ENCODE measurements around the gene NUDT3.

NUDT3 gene

DNA sequence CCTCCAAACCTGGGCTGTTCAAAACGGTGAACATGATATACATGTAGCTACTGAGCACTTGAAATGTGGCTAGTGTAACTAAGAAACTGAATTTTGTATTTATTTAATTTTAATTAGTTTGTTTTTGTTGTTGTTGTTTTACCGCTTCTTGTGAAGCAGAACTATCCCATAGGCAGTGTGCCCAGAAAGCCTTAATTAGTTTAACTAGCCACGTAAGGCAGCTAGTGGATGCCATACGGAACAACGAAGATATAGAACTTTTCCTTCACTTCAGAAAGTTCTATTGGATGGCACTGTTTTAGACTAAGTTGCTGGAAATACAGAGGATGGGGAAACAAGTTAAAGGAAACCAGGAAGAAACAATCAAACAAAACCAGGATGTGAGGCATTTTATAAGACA, 70.6 kb downstream of the NUDT3 start:
- no peak for DNase-seq (ENCODE audit: low spot score)

DNA sequence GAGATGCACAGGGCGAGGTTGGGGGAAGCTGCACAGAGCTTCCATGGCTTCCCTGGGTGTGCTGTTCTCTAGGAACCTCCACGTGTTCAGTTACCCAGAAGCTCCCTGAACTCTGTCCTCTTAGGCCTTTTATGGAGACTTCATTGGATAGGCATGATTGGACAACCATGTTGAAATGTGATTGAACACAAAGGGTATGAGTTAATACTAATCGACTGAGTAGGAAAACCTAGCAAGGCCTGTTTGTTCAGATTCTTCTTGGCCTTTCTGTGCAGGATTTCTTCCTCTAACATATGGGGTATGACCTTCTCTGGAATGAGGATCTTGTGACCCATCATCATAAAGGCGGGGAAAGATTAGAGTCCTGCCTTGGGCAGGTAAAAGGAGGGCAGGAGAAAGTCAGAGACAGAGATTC, 73.0 kb downstream of the NUDT3 start:
- DNase-seq (ENCODE audit: low spot score) = no peak

DNA sequence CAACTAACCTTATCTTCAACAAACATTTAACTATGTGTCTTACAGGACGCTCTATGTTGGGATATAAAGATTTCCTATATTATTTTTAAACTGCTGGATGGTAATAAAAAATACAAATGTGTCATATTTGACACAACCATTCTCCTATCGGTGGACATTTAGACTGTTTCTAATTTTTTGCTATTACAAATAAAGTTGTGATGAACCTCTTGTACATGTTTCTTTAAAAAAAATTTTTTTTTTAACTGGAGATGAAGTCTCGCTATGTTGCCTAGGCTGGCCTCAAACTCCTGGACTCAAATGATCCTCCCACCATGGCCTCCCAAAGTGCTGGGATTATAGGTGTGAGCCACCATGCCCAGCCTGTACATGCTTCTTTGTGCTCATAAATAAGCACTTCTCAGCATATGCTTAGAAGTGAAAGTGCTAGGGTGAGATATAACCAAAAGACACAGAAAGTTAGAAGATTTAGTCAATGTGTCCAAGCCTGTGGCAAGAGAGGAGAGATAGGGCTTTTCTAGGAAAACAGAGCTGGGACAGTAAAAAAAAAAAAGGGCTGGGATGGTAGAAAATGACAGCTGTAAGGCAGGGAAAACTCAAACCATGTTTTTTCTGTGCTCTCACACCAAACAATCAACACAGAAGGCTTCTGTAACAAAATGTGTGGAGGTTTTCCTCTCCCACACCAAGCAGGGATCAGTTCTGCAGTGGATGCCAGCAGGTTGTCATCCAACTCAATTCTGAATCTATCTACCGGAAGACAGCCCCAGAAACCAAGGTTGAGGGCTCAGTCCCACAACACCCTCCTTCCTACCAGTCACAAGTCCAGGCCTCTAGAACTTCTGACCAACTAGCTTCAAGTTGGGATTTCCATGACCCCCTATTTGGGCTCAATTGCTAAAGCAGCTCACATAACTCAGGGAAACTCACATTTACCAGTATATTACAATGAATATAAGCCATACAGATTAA, 73.7 kb downstream of the NUDT3 start:
- no peak for DNase-seq (ENCODE audit: low spot score)

DNA sequence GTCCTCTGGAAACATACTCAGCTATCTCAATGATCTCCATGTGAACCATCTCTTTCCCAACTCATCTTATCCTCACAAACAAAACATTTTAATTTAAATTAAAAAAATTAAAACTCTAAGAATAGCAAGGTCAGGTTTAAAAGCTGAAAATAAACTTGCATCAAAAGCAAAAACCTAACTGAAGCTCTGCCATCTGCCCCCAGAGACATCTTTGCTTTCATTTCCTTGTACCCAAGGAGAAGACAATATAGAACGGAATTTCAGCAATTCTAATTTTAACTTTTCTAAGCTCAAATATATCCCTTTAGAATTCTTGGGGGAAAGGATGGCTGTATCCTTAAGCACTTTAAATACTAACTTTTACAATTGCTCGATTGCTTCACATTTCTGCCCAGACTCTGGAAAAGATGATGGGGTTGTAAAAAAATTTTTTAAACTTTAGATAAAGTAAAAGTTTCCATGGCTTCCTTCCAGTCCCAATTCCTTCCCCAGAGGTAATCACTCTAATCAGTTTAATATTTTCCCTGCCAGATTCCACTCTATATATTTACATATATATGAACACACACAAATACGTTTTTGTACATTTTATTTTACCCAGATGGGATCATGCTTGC, 74.5 kb downstream of the NUDT3 start:
- no peak for DNase-seq (ENCODE audit: low spot score)

DNA sequence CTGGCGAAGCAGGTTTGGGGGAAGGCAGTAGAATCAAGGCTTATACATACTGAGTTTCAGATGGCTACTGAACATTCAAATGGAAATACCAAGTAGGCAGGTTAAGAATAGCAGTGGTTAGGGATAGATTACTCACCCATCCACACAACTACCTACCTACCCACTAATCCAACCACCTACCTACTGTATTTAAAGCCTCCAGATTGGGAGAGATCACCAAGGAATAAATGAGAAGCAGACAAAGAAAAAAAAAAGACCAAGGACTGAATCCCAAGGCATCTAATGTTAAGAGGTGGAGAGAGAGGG, 75.3 kb downstream of the NUDT3 start:
- no peak for DNase-seq (ENCODE audit: low spot score)

DNA sequence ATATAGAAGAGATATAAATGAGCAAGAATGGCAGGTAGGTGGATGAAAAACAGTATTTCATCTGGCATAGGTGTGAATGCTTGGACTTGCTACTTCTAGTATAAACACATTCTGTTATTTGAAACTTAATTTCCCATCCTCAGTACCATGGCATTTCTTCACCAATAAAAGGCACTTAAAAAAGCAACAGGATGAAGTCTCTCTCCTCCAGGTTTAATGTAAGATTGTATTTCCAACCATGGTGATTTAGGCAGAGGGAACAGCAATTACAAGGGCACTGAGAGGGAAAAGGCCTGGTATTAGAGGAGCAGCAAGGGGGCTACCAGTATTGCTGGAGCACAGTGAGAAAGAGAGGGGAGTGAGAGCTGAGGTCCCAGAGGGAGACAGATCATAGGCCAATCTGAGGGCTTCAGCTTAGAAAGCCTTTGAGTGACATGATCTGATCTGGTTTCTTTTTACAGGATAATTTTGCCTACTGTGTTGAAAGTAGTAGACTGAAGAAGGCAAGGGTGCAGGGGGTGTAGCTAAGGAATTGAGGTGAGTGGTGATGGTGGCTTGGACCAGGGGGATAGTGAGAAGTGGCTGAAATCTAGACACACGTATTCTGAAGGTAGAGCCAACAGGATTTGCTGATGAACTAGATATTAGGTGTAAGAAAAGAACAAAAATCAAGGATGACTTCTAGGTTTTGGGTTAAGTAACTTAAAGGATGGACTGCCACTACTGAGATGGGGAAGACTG, 75.9 kb downstream of the NUDT3 start:
- DNase-seq (ENCODE audit: low spot score) = no peak

DNA sequence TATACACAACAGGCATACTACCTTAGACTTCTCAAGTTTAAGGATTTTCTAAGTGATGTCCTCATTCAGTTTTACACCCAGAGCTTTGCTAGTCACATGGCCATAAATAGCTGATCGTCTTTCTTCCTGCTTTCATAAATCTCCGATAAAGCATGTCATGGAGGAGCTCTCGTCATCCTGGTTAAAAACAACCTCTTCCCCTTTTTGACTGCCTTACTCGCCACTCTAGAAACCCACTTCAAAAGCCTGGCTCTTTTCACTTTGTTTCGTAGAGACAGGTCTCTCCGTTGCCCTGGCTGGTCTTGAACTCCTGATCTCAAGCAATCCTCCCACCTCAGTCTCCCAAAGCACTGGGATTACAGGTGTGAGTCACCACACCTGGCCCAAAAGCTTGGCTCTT, 76.7 kb downstream of the NUDT3 start:
- peak; percentile 65 for DNase-seq (ENCODE audit: low spot score)

DNA sequence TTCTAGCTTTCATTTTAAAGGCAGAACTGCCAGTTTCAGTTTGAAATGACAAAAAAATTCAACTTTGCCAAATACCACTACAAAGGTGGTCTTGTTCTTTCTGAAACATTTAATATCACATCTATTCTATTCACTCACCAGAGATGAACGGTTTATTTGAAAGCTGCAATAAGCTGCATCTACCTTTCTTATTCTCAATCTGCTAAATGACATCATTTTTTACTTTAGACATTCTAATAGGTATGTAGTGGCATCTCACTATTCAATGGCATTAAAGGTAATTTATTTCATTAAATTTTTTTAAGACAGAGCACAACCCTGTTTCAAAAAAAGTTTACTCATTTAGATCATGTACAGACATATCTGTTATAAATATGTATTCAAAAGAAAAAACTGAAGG, 77.2 kb downstream of the NUDT3 start:
- no peak for DNase-seq (ENCODE audit: low spot score)

DNA sequence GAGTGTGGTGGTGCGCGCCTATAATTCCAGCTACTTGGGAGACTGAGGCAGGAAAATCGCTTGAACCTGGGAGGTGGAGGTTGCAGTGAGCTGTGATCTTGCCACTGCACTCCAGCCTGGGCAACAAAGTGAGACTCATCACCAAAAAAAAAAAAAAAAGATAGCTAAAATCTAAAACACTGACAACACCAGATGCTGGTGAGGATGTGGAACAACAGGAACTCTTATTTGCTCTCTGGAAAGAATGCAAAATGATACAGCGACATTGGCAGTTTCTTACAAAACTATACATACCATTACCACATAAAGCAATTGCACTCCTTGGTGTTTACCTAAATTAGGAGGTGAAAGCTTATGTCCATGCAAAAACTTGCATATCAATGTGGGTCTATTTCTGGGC, 80.2 kb downstream of the NUDT3 start:
- DNase-seq (ENCODE audit: low spot score) = no peak

DNA sequence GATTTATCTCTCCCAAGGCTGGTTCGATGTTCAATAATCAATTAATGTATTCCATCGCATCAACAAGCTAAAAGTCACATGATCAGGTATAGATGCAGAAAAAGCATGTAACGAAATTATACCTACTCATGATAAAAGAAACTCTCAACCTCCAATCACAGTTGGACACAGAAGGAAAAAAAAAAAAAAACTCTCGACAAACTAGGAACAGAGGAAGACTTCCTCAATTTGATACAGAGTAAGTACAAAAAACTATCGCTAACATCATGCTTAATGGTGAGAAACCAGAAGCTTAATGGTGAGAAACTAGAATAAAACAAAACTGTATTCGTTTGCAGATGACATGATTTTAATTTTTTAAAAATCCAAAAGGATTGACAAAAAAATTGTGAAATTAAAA, 81.7 kb downstream of the NUDT3 start:
- DNase-seq (ENCODE audit: low spot score) = no peak

DNA sequence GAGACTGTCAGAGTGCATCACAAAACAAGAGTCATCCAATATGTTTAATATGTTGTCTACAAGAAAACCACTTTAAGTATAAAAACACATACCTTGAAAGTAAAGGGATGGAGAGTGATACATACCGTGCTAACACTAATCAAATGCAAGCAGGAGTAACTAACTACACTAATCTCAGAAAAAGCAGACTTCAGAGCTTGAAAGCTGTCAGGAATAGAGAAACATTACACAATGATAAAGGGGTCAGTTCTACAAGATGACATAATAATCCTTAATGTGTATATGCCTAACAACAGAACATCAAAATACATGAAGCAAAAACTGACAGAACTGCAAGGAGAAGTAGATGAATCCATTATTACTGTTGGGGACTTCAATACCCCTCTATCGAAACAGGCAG, 84.0 kb downstream of the NUDT3 start:
- DNase-seq (ENCODE audit: low spot score) = no peak

DNA sequence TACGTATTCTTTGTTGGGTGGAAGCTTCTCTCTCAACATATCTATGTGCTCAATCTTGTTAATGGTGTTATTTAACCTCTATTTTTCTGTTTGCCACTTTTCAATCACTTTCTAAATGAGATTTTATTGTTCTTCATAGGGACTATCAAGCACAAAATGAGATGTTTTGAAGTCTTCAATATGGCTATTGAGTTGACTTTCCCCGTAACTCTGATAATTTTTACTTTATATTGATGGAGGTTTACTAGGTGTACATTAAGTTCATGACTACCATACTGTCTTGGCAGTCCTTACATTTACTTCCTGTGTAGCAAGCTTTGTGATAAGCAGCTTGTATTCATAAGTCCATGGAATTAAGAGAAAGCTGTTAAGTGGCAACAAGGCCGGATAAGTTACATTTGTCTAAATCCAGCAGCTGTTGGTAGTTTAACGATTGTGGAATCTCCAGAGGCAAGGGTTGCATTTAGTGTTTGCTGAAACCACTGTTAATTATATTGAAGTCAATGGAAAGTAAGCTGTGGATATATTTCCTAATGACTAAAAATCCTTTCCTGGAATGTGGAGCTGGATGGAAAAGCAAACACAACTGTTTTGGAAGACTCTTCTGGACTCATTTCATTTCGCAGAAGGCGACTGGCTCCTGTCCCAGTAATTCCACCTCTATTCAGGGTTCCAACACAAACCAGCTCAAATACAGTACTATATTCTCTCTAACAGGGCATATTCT, 86.3 kb downstream of the NUDT3 start:
- no peak for DNase-seq (ENCODE audit: low spot score)

DNA sequence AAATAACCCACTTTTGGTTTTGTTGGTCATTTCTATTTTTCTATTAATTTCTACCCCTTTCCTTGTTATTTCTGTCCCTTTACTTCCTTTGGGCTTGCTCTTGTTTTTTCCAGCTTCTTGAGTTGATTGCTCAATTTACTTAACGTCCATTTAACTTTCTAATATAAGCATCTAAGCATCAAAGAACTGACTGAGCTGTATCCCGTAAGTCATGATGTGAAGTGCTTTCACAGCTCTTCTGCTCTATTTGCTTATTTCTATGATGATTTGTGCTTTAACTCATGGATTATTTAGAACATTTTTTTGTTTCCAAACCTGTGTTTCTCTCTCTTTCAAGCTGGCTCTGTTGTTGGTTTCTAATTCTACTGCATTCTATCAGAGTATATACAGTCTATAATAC, 87.0 kb downstream of the NUDT3 start:
- no peak for DNase-seq (ENCODE audit: low spot score)

DNA sequence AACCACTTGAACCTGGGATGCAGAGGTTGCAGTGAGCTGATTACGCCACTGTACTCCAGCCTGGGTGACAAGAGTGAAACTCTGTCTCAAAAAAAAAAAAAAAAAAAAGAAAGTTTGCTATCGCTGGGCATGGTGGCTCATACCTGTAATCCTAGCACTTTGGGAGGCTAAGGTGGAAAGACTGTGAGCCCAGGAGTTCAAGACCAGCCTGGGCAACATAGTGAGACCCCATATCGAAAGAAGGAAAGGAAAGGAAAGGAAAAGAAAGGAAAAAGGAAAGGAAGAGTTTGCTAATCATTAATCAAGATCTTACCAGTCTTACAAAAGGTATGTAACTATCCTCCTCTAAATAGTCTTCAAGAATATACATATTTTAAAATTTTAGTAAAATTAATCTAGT, 88.3 kb downstream of the NUDT3 start:
- no peak for DNase-seq (ENCODE audit: low spot score)

DNA sequence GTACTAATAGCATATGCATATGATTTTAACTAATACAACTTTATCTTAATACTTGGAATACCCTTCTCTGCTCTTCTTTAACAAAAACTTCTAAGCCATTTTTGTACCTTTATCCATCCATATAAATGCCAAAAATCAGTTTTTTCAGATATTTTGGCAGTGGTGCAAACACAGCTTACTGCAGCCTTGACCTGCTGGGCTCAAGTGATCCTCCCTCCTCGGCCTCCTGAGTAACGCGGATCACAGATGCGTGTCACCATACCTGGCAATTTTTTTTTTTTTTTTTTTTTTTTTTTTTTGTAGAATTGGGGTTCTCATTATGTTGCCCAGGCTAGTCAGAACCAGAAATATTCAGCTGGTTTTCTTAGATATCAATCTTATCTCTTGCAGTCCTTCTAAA, 89.5 kb downstream of the NUDT3 start:
- DNase-seq (ENCODE audit: low spot score) = no peak

DNA sequence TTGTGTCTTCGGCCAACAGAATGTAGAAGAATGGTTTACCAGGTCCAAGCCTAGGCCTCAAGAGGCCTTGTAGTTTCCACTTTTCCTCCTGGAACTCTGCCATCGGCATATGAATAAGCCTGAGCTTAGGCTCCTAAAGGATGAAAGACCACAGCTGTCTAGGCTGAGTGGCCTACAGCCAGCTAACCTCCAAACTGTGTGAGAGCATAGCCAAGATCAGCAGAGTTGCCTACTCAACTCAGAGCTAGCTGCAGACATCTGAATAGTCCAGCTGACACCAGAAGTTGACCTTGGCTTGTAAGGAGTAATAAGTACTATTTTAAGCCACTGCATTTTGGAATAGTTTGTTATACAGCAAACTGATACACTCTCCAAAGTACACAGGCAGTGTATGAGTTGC, 91.1 kb downstream of the NUDT3 start:
- no peak for DNase-seq (ENCODE audit: low spot score)

DNA sequence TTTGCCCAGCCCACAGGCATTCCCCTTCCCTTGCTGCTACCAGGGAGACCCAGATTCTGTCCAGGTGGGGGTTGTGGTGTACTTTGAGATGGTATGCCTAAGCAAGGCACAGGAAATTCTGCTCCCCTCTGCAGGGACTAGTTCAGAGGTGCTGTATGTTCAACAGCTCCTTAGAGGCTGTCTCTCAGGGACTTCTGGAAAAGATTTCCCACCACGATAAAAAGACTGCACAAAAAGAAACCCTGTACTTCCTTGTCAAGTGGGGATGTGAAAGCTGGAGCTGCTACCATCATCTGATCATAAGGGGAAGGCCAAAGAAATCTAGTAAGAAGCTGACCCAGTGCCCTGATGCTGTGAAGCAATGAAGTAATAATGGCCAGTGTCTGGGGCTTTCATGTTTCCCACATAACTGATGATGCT, 92.1 kb downstream of the NUDT3 start:
- DNase-seq (ENCODE audit: low spot score) = peak; percentile 80

DNA sequence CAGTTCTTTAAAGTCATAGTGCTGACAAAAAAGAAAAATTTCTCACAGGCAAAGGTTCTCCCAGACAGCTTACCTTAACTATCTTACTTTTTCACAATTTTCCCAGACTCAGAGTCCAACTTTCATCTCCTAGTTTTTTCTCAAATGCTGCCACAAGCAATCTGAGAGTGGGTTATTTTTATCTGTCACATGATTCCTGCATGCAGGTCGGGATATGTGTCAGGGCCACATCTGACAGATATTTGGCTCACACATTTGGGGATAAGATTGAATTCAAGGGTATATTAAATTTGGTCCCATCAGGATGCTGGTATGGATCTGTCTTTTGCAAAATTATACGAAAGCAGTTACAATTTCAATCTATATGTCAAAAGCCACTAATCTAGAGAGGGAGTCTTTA, 93.5 kb downstream of the NUDT3 start:
- DNase-seq (ENCODE audit: low spot score) = no peak

DNA sequence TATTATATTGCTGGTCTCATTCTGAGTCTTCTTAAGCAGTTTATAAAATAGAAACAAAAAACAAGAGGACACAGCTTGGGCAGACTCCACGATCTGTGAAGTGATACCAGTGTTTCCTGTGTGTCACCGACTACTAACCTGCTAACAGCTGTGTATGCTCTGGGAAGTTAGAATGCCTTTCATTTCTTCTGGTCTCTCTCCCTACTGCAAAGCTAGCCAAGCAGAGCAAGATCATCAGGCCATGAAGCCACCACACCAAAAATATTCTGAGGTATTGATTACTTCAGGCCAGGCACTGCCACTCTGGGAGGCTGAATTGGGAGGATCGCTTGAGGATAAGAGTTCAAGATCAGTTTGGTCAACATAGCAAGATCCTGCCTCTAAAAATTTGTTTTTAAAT, 96.7 kb downstream of the NUDT3 start:
- DNase-seq (ENCODE audit: low spot score) = no peak

DNA sequence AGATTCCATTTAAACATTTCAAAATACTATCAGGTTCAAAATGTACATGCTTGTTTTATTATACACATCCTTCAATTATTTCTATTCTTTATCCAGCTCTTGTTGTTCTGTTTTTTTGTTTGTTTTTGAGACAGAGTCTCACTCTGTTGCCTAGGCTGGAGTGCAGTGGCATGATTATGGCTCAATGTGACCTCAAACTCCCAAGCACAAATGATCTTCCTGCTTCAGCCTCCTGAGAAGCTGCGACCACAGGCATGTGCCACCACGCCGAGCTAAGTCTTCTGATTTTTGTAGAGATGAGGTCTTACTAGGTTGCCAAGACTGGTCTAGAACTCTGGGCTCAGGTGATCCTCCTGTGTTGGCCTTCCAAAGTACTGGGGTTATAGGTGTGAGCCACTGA, 99.5 kb downstream of the NUDT3 start:
- DNase-seq (ENCODE audit: low spot score) = no peak

DNA sequence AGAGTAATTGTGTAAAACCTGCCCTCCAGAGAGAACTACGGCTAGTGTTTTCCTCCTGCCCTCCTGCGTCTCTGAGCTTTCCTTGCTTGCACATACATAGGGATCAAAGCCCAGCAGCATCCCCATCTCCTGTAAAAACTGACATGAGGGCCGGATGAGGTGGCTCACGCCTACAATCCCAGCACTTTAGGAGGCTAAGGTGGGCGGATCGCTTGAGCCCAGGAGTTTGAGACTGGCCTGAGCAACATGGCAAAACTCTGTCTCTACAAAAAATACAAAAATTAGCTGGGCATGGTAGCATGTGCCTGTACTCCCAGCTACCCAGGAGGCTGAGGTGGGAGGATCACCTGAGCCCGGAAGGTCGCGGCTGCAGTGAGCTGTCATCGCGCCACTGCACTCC, 103.3 kb downstream of the NUDT3 start:
- no peak for DNase-seq (ENCODE audit: low spot score)

DNA sequence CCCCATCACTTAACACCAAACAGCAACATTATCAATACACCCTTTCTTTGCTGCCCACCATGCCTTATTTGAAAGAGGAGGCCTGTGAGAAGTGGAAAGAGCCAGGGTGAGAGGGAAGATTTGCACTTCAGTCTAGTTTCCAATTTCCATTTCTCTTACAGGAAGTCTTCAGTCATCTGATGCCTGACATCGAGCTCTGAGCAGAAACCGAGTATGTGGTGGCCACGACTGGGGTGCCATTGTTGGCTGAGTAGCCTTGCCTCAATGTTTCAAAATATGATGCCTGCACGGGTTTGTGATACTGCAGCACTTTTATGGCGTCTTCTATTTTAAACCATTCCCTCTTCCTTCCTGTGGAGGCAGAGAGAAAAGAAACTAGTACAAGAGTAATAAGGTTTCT, 103.9 kb downstream of the NUDT3 start:
- no peak for DNase-seq (ENCODE audit: low spot score)
